ENCODE measurements around the gene EFR3B. TPM values are rescaled to one million over a fixed set of nuclear protein-coding genes. Genes with fewer than 3 reads are reported as not detected.
A peak's percentile ranks its signal among the peaks of the same experiment; 100 is the strongest.

The EFR3B gene
- total RNA-seq, 1 donor from 2014 or later = 15.4 TPM

DNA sequence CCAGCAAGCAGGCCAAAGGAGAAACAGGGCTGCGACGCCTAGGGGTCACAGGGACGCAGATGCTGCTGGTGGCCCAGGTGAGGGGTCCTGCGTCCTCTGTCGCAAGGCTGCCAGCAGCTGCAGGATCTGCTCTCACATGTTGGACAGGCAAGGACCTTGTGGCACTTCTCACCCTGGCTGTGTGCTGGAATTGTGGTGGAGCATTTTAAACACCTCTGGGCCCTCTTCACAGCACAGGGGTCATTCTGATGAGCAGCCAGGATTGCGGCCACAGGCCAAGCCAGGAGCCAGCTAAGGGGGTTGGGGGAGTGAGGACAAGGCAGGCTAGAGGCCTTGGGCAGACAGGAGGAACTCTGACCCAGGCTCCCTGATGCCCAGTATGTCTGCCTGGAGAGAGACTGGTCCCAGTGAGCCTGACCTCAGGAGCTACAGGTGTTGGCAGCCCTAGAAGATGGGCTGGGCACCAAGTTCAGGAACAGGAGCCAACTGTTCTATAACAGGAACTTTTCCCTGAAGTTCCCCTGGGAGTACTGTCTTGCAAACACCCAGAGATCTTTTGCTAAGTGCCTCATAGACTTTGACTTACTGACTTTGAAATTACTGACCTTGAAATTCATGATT is 40.2 kb downstream of the EFR3B start:
- no peak for DNase-seq (ENCODE audit: low spot score in 2 of 2, unreplicated experiment in 2 of 2)
- Mint-ChIP-seq H3K4me1 (peaks cover 14% of the 10 kb centered on the region), H3K4me3 (no peak overlapping the region), H3K27ac (no peak overlapping the region), H3K27me3 (ENCODE audit: low read depth) (no peaks in the 10 kb centered on the region), H3K36me3 (no peaks in the 10 kb centered on the region), H3K9me3 (no peaks in the 10 kb centered on the region)
- TF ChIP-seq, protein P1, sequence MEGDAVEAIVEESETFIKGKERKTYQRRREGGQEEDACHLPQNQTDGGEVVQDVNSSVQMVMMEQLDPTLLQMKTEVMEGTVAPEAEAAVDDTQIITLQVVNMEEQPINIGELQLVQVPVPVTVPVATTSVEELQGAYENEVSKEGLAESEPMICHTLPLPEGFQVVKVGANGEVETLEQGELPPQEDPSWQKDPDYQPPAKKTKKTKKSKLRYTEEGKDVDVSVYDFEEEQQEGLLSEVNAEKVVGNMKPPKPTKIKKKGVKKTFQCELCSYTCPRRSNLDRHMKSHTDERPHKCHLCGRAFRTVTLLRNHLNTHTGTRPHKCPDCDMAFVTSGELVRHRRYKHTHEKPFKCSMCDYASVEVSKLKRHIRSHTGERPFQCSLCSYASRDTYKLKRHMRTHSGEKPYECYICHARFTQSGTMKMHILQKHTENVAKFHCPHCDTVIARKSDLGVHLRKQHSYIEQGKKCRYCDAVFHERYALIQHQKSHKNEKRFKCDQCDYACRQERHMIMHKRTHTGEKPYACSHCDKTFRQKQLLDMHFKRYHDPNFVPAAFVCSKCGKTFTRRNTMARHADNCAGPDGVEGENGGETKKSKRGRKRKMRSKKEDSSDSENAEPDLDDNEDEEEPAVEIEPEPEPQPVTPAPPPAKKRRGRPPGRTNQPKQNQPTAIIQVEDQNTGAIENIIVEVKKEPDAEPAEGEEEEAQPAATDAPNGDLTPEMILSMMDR (IDR thresholded peaks at IDR 0.05; ENCODE audit: unreplicated experiment) = no peak

DNA sequence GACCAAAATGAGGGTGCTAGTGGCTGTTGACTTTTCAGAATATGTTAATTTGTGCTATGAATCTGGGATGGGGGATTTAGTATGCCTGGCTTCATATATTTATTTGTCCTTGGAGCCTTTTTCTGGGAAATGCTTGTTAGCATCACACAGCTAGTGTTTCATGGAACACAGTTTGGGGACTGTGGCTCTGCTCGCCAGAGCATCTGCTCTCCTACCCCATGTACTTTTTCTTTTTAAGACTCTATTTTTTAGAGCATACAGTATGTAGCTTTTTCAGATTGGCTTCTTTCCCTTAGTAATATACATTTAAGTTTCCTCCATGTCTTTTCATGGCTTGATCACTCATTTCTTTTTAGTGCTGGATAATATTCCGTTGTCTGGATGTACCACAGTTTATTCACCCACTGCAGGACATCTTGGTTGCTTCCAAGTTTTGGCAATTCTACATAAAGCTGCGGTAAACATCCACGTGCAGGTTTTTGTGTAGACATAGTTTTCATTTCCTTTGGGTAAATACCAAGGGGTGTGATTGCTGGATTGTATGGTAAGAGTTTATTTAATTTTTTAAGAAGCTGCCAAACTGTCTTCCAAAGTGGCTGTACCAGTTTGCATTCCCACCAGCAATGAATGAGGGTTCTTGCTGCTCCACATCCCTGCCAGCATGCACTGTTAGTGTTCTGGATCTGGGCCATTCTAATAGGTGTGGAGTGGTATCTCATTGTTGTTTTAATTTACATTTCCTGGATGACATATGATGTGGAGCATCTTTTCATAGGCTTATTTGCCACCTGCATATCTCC is 44.1 kb downstream of the EFR3B start:
- Mint-ChIP-seq H3K9me3 (no peaks in the 10 kb centered on the region), H3K27ac (no peak overlapping the region), H3K36me3 (no peaks in the 10 kb centered on the region), H3K27me3 (ENCODE audit: low read depth) (no peaks in the 10 kb centered on the region), H3K4me3 (no peak overlapping the region), H3K4me1 (no peaks in the 10 kb centered on the region)
- DNase-seq (ENCODE audit: low spot score in 2 of 2, unreplicated experiment in 2 of 2) = no peak
- TF ChIP-seq, protein P1 (IDR thresholded peaks at IDR 0.05; ENCODE audit: unreplicated experiment) = no peak

DNA sequence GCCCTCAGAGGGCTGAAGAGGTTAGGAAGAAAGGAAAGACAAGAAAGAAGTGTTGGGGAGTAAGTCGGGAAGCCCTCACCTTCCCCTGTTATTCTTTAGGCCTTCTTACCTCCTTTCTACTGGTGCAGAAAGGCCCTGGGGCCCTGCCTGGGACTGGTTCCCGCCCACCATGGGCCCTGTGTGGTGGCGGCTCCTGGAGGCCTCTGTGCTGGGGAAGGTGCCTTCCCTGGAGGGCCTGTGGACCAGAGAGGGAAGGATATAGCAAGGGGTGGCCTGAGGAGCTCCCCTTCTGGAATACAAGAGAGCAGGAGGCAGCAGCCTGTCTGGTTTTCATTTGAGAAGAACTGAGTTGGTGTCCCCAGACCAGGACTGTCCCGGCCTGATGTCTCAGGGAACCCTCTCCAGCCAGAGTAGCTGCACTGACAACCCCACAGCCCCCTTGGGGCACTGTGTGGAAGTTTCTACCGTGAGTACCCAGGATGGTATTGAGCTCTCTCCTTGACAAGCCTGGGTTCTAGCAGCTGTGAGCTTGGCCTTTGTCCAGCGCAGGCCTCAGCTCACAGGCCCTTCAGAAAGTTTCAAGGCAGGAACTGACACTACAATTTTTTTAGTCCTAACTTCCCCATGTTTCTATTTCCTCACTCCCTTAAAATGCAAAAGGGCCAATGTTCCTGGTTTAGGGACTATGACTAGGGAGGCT is 47.1 kb downstream of the EFR3B start:
- peak overlapping the region; percentile 13 for H3K27ac Mint-ChIP-seq
- DNase-seq (ENCODE audit: low spot score in 2 of 2, unreplicated experiment in 2 of 2) = no peak
- peaks cover 10% of the 10 kb centered on the region for H3K36me3 Mint-ChIP-seq
- H3K27me3 Mint-ChIP-seq (ENCODE audit: low read depth) = no peaks in the 10 kb centered on the region
- no peaks in the 10 kb centered on the region for H3K9me3 Mint-ChIP-seq
- H3K4me1 Mint-ChIP-seq = no peaks in the 10 kb centered on the region
- no peak overlapping the region for H3K4me3 Mint-ChIP-seq
- TF ChIP-seq, protein P1 (IDR thresholded peaks at IDR 0.05; ENCODE audit: unreplicated experiment) = no peak

DNA sequence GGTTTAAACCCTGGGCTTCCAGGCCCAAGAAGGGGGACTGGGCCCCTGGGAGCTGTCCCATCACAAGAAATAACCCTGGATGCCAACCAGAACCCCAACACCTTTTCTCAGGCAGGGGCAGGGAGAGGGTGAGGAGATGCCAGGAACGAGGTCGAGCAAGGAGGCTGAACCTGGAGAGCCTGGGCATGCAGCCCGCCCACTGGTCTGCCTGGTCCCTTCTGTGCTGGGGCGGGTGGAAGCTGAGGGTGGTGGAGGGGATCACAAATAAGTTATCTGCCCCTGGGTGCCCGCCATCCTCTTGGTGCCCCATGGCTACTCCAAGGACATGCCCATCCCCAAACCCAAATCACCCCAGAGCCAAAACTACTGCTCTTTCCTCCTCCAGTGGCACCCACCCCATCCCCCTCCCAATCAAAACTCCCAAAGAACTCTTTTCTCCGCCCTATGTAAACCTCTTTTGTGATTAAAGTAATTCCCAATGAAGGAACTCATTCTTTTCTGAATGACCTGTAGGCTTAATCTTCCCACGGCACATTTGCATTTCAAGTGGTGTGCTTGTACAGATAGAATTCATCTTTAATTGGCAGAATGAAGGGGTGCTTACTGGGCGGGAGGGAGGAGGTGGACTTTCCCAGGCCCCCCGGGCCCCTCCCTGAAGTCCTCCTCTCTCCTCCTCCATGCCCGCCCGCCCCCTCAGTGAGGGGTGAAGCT is 47.9 kb downstream of the EFR3B start:
- no peaks in the 10 kb centered on the region for H3K4me1 Mint-ChIP-seq
- H3K4me3 Mint-ChIP-seq = no peak overlapping the region
- DNase-seq (ENCODE audit: low spot score in 2 of 2, unreplicated experiment in 2 of 2) = no peak
- H3K27ac Mint-ChIP-seq = no peak overlapping the region
- TF ChIP-seq, protein P1 (IDR thresholded peaks at IDR 0.05; ENCODE audit: unreplicated experiment) = no peak
- no peaks in the 10 kb centered on the region for H3K27me3 Mint-ChIP-seq (ENCODE audit: low read depth)
- no peaks in the 10 kb centered on the region for H3K9me3 Mint-ChIP-seq
- peaks cover 14% of the 10 kb centered on the region for H3K36me3 Mint-ChIP-seq

DNA sequence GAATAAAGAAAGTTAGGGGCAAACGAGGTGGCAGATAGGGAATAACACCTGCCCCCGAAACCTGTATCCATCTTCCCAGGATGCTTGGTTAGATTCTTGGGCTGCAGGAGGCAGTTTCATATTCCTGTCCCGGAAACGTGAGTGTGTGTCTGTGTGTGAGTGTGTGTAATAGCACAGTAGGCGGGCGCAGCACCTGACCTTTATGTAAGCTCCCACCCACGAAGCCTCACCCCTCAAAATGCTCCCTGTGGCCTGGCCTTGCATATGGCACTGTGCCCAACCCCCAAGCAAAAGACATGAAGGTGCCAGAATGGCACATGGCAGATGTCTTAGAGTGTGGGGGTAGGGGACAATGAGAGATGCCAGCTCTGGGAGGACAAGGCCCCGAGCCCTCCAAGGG is 48.9 kb downstream of the EFR3B start:
- H3K27me3 Mint-ChIP-seq (ENCODE audit: low read depth) = no peaks in the 10 kb centered on the region
- H3K4me3 Mint-ChIP-seq = no peak overlapping the region
- no peaks in the 10 kb centered on the region for H3K4me1 Mint-ChIP-seq
- H3K36me3 Mint-ChIP-seq = peaks cover 16% of the 10 kb centered on the region
- no peak overlapping the region for H3K27ac Mint-ChIP-seq
- TF ChIP-seq, protein P1 (IDR thresholded peaks at IDR 0.05; ENCODE audit: unreplicated experiment) = no peak
- DNase-seq (ENCODE audit: low spot score in 2 of 2, unreplicated experiment in 2 of 2) = no peak
- H3K9me3 Mint-ChIP-seq = no peaks in the 10 kb centered on the region

Data from mesothelial cell of epicardium (in vitro differentiated cells).